Endothelial cell of umbilical vein (primary cell): ENCODE data around the gene ACOX1. TPM values are rescaled to one million over a fixed set of nuclear protein-coding genes. Genes with fewer than 3 reads are reported as not detected.

Experiments
- BruUV-seq: library from RNA; stranded (reverse); fragments of 400-500 nt; replicated peaks from 2 replicates; lab custom pipeline; 2021; lab: Mats Ljungman, UMichigan
- CTCF ChIA-PET: fragments of 300-600, 350-600 bp; sonication (Branson Sonifier 250); formaldehyde crosslinking; loops from one replicate; lab custom pipeline; 2021; ENCODE audit warnings: antibody characterized with exemption, inconsistent platforms; lab: Charles Lee
- POLR2A ChIA-PET: fragments of 300-600, 350-600 bp; sonication (Branson Sonifier 250); formaldehyde crosslinking; loops from one replicate; lab custom pipeline; 2021; ENCODE audit warnings: antibody characterized with exemption, inconsistent platforms; lab: Charles Lee
- DNase-seq: peaks from one replicate; pipeline ENCODE4 v3.0.0-alpha.2; 2011; ENCODE audit warnings: low read depth, low spot score
- FAIRE-seq: peaks from 2 replicates; lab custom pipeline; 2011; peaks lifted over from hg19 to GRCh38; lab: Jason Lieb, UNC
- H2AFZ ChIP-seq: 2 replicates; pipeline ENCODE4 v1.6.0; 2012; ENCODE audit warnings: low read depth, low read length, control low read depth, inconsistent platforms
- H3K27ac ChIP-seq: 2 replicates; pipeline ENCODE4 v1.5.1; 2011; ENCODE audit warnings: low read depth, mild to moderate bottlenecking, control low read depth, low read length, moderate library complexity; ENCODE audit not compliant: insufficient read depth
- H3K27me3 ChIP-seq, 2 experiments: 2 replicates each; pipeline versions ENCODE4 v1.6.0 to v1.6.1; 2011; ENCODE audit warnings: low read length in 2 of 2, mixed read lengths in 1 of 2; ENCODE audit not compliant: control insufficient read depth in 2 of 2, insufficient read depth in 2 of 2
- H3K36me3 ChIP-seq, 2 experiments: 2 replicates in 1 of 2; 3 replicates in 1 of 2; pipeline ENCODE4 v1.5.1; 2011; ENCODE audit warnings: low read length in 2 of 2, mild to moderate bottlenecking in 1 of 2, moderate library complexity in 1 of 2; ENCODE audit not compliant: control insufficient read depth in 2 of 2, insufficient read depth in 2 of 2; ENCODE audit errors: extremely low read depth in 1 of 2
- H3K4me1 ChIP-seq: 3 replicates; pipeline ENCODE4 v1.5.1; 2011; ENCODE audit warnings: mild to moderate bottlenecking, low read length; ENCODE audit not compliant: control insufficient read depth, insufficient read depth; ENCODE audit errors: extremely low read depth
- H3K4me2 ChIP-seq: 2 replicates; pipeline ENCODE4 v1.6.1; 2011; ENCODE audit warnings: low read length, control low read depth, mixed read lengths; ENCODE audit not compliant: insufficient read depth
- H3K4me3 ChIP-seq, 3 experiments: fragments of 200-600 bp in 1 of 3; sonication (generic), shearing (Covaris generic) in 1 of 3; replicated peaks in 1 of 3; 2 replicates each; pipeline ENCODE4 v1.5.1; 2011 to 2016; ENCODE audit warnings: control low read depth in 3 of 3, low read length in 3 of 3, mild to moderate bottlenecking in 2 of 3, inconsistent platforms in 1 of 3, low read depth in 1 of 3, moderate library complexity in 1 of 3; ENCODE audit not compliant: insufficient read depth in 1 of 3
- H3K79me2 ChIP-seq: 2 replicates; pipeline ENCODE4 v1.6.0; 2012; ENCODE audit warnings: low read length, inconsistent platforms; ENCODE audit not compliant: control insufficient read depth, insufficient read depth
- H3K9ac ChIP-seq: replicated peaks from 2 replicates; pipeline ENCODE3; 2011; ENCODE audit warnings: low read length, control low read depth; ENCODE audit not compliant: insufficient read depth; ENCODE audit errors: extremely low read depth
- H3K9me1 ChIP-seq: replicated peaks from 3 replicates; pipeline ENCODE4 v1.6.0; 2011; ENCODE audit warnings: mild to moderate bottlenecking, low read length; ENCODE audit not compliant: control insufficient read depth, insufficient read depth; ENCODE audit errors: extremely low read depth
- H3K9me3 ChIP-seq: replicated peaks from 2 replicates; pipeline ENCODE4 v1.5.1; 2012; ENCODE audit warnings: low read length, inconsistent platforms; ENCODE audit not compliant: control insufficient read depth, insufficient read depth
- H4K20me1 ChIP-seq: replicated peaks from 2 replicates; pipeline ENCODE3; 2011; ENCODE audit warnings: mild to moderate bottlenecking, low read length; ENCODE audit not compliant: control insufficient read depth, insufficient read depth; ENCODE audit errors: extremely low read depth
- CTCF ChIP-seq, 2 donors: IDR thresholded peaks; 1 replicate in 1 of 2; 2 replicates in 1 of 2; pipeline ENCODE4 v1.5.1; 2011; ENCODE audit warnings: low read length in 2 of 2, mild to moderate bottlenecking in 2 of 2, moderate library complexity in 2 of 2, control low read depth in 1 of 2, inconsistent platforms in 1 of 2, low read depth in 1 of 2; ENCODE audit not compliant: insufficient read depth in 1 of 2; ENCODE audit errors: extremely low read depth in 1 of 2
- EZH2 ChIP-seq: IDR thresholded peaks from 2 replicates; pipeline ENCODE4 v1.6.1; 2012; ENCODE audit warnings: borderline replicate concordance, low read depth, mild to moderate bottlenecking, moderate library complexity, low read length, inconsistent platforms; ENCODE audit not compliant: severe bottlenecking
- GATA2 ChIP-seq: IDR thresholded peaks from 2 replicates; pipeline ENCODE4 v1.7.0; 2011; ENCODE audit warnings: low read depth, mild to moderate bottlenecking, moderate library complexity, mixed read lengths, low read length; ENCODE audit not compliant: insufficient read length, insufficient read depth
- JUN ChIP-seq: IDR thresholded peaks from 2 replicates; pipeline ENCODE4 v1.6.1; 2011; ENCODE audit warnings: borderline replicate concordance, low read depth; ENCODE audit not compliant: insufficient read length, insufficient read depth
- MYC ChIP-seq: IDR thresholded peaks from one replicate; pipeline ENCODE4 v1.6.1; 2011; ENCODE audit warnings: mild to moderate bottlenecking, low read depth, low read length
- POLR2A ChIP-seq: IDR thresholded peaks from 2 replicates; pipeline ENCODE4 v1.6.1; 2012; ENCODE audit warnings: low read depth, mild to moderate bottlenecking, control low read depth, low read length
- POLR2AphosphoS5 ChIP-seq: IDR thresholded peaks from 2 replicates; pipeline ENCODE4 v1.6.1; 2012; ENCODE audit warnings: low read depth, mild to moderate bottlenecking, control low read depth, low read length, moderate library complexity; ENCODE audit not compliant: insufficient read depth
- dilution Hi-C: fragments of 300-500 bp; cut with MboI; formaldehyde crosslinking; loops from one replicate; pipeline ENCODE4 v1.15.0; 2019; ENCODE audit warnings: low sequenced_read_pairs; ENCODE audit not compliant: extremely low pct_ligation_motif_present
- intact Hi-C: fragments of 100-400 bp; cut with micrococcal nuclease; formaldehyde crosslinking; loops from one replicate; pipeline ENCODE4 v1.10.0; 2022
- polyA plus RNA-seq, 4 experiments: library from polyadenylated mRNA; depleted of rRNA in 3 of 4; stranded (reverse) in 3 of 4; unstranded in 1 of 4; fragments of >200 nt; gene quantifications; 2 replicates each; pipeline versions ENCODE4 v1.2.1 to v1.2.3, GENCODE V29; 2011 to 2012; ENCODE audit warnings: missing spikeins in 1 of 4
- total RNA-seq: library from RNA; stranded (reverse); gene quantifications from 2 replicates; pipeline ENCODE4 v1.2.3, GENCODE V29; 2021

The ACOX1 gene
- total and polyA plus RNA-seq, 2 donors (not counting 3 experiments of a cell fraction or from before 2014, with no cell fraction given): 17.9 to 45.1 TPM

GRCh38 chr17:75970626-75971025, 8.3 kb downstream of the ACOX1 start:
- H3K79me2 ChIP-seq: peaks cover 9% of the 10 kb centered on the region
- peaks cover 0 to 4% of the 10 kb centered on the region in 2 experiments for H3K36me3 ChIP-seq

More at GRCh38 chr17:75970626-75971025, 8.3 kb downstream of the ACOX1 start:
- ChIA-PET CTCF (no interaction called here), POLR2A (interaction anchor here (0.6 kb wide), 1 partner anchor 61 kb away, joined by 7 read pairs; no protein-coding TSS in a partner anchor)
- H3K27me3 ChIP-seq: no peaks in the 10 kb centered on the region
- no peaks in the 10 kb centered on the region for H3K9me1 ChIP-seq
- H4K20me1 ChIP-seq: no peaks in the 10 kb centered on the region
- dilution Hi-C loops (no loop called here), intact Hi-C loops (loop anchor here (1.0 to 2.0 kb wide), 3 partner anchors 9 to 66 kb away; partner anchors contain the start of genes ACOX1, FBF1, MRPL38 and TEN1)
- H3K9me3 ChIP-seq: no peaks in the 10 kb centered on the region
- H3K4me2 ChIP-seq: peak overlapping the region; percentile 59
- BruUV-seq: no TSS peak
- peak overlapping the region; percentile 7 for H3K9ac ChIP-seq
- FAIRE-seq: no peak
- H3K4me1 ChIP-seq: peaks cover 17% of the 10 kb centered on the region
- no peak overlapping the region for H2AFZ ChIP-seq
- no peak for TF ChIP-seq GATA2
- TF ChIP-seq POLR2AphosphoS5: no peak
- no peak for TF ChIP-seq CTCF (IDR thresholded peaks at IDR 0.05; ENCODE audit: extremely low read depth in 1 of 2, insufficient read depth in 1 of 2, low read depth in 1 of 2, low read length in 2 of 2)
- TF ChIP-seq MYC: no peak
- no peak for TF ChIP-seq JUN
- no peak for TF ChIP-seq EZH2
- no peak for TF ChIP-seq POLR2A
- H3K4me3 ChIP-seq: no peak overlapping the region
- peak overlapping the region; percentile 88 for H3K27ac ChIP-seq
- no peak for DNase-seq
